ENCODE data around the gene SASH3. TPM values are rescaled to one million over a fixed set of nuclear protein-coding genes. Genes with fewer than 3 reads are reported as not detected.

Gene SASH3
- polyA plus RNA-seq, 2 of the 4 experiments (the other 2 are of a cell fraction): not detected

DNA sequence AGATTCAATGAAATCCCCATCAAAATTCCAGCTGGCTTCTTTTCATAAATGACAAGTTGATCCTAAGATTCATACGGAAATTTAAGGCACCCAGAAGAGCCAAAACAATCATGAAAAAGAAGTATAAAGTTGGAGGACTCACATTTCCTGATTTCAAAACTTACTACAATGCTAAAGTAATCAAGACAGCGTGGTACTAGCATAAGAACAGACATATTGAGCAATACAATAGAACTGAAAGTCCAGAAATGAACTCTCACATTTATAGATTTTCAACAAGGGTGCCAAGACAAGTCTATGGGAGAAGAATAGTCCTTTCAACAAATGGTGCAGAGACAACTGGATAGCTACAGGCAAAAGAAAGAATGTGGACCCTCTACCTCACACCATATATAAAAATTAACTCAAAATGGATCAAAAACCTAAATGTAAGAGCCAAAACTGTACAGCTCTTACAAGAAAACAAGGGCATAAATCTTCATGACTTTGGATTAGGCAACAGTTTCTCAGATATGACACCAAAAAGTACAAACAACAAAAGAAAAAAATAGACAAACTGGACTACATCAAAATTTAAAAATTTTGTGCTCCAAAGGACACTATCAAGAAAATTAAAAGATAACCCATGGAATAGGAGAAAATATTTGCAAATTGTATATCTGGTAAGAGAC lies 28.5 kb downstream of the SASH3 start:
- TF ChIP-seq ZSCAN20 (CRISPR knock-in tag; IDR thresholded peaks at IDR 0.05) (no peak), ESRRA (IDR thresholded peaks at IDR 0.05; ENCODE audit: borderline replicate concordance, low read length) (no peak), RFX5 (IDR thresholded peaks at IDR 0.05) (no peak), CEBPB (IDR thresholded peaks at IDR 0.05) (no peak), TP53 (CRISPR knock-in tag; IDR thresholded peaks at IDR 0.05) (no peak), HMGXB4 (CRISPR knock-in tag; IDR thresholded peaks at IDR 0.05; ENCODE audit: borderline replicate concordance) (no peak), ZNF302 (CRISPR knock-in tag; IDR thresholded peaks at IDR 0.05) (no peak), HES2 (IDR thresholded peaks at IDR 0.05) (no peak), MYC (IDR thresholded peaks at IDR 0.05; ENCODE audit: borderline replicate concordance, low read length) (no peak), ZFP36 (IDR thresholded peaks at IDR 0.05; ENCODE audit: borderline replicate concordance, partially characterized antibody) (no peak)
- H3K4me3 ChIP-seq: no peak overlapping the region
- peak; percentile 96 for FAIRE-seq
- CTCF ChIA-PET: no interaction called here
- no peak for DNase-seq (ENCODE audit: low read depth in 1 of 2, low spot score in 1 of 2)
- 93% methylated on average over 2 of the region's 2 CpGs for WGBS (ENCODE audit: missing lambda C conversion rate)
- H3K27ac ChIP-seq: no peak overlapping the region
- no peak overlapping the region for H3K4me2 ChIP-seq
- no peaks in the 10 kb centered on the region for H3K4me1 ChIP-seq
- H3K9me3 ChIP-seq: no peaks in the 10 kb centered on the region
- no peak for ATAC-seq
- POLR2A ChIA-PET: no interaction called here

- H3K27ac ChIP-seq: no peak overlapping the region
- no peaks in the 10 kb centered on the region for H3K4me1 ChIP-seq
- ATAC-seq (no peak), DNase-seq (ENCODE audit: low read depth in 1 of 2, low spot score in 1 of 2) (no peak), FAIRE-seq (peak; percentile 81)
- no peak overlapping the region for H3K4me2 ChIP-seq
- no peak overlapping the region for H3K4me3 ChIP-seq
- WGBS (ENCODE audit: missing lambda C conversion rate): 92% methylated on average over 7 of the region's 7 CpGs
- CTCF ChIA-PET: no interaction called here
- H3K9me3 ChIP-seq: no peaks in the 10 kb centered on the region
- POLR2A ChIA-PET: no interaction called here
- TF ChIP-seq SREBF2 (IDR thresholded peaks at IDR 0.05) (no peak), HOXB5 (CRISPR knock-in tag; IDR thresholded peaks at IDR 0.05) (no peak), HES2 (IDR thresholded peaks at IDR 0.05) (no peak), KDM5A (IDR thresholded peaks at IDR 0.05) (no peak), REST (IDR thresholded peaks at IDR 0.05) (no peak), ZNF302 (CRISPR knock-in tag; IDR thresholded peaks at IDR 0.05) (no peak)
Observed at GRCh38 chrX:129808829-129809796, 29.4 kb downstream of the SASH3 start.
